Activated CD8-positive, alpha-beta T cell treated with anti-CD3 and anti-CD28 coated beads, Interleukin-2, amount 10 ng/mL, durations not matched to agents 7 days and 5 days (primary cell): ENCODE results near the gene PLIN4. TPM values are rescaled to one million over a fixed set of nuclear protein-coding genes. Genes with fewer than 3 reads are reported as not detected.

Source experiments
- ATAC-seq: fragments of 150-1000 bp; cut with Tn5 transposase; one replicate; pipeline ENCODE4 v1.10.0; 2021; ENCODE audit warnings: moderate library complexity
- CTCF ChIA-PET: fragments of 350-600 bp; sonication (Branson Sonifier 250); formaldehyde crosslinking; loops from one replicate; lab custom pipeline; 2021; ENCODE audit warnings: antibody characterized with exemption; lab: Charles Lee
- POLR2A ChIA-PET: fragments of 350-600 bp; sonication (Branson Sonifier 250); formaldehyde crosslinking; loops from one replicate; lab custom pipeline; 2021; ENCODE audit warnings: antibody characterized with exemption; lab: Charles Lee
- DNase-seq: peaks from one replicate; pipeline ENCODE4 v3.0.0-alpha.2; 2020
- H3K27ac Mint-ChIP-seq: one replicate; pipeline ENCODE4 v1.8.0; 2021; ENCODE audit warnings: mild to moderate bottlenecking, mixed read lengths
- H3K27me3 Mint-ChIP-seq: one replicate; pipeline ENCODE4 v1.8.0; 2021; ENCODE audit warnings: low read depth, mixed read lengths
- H3K36me3 Mint-ChIP-seq: one replicate; pipeline ENCODE4 v1.8.0; 2021; ENCODE audit warnings: low read depth, mixed read lengths
- H3K4me1 Mint-ChIP-seq: one replicate; pipeline ENCODE4 v1.8.0; 2021; ENCODE audit warnings: low read depth, mixed read lengths
- H3K4me3 Mint-ChIP-seq: one replicate; pipeline ENCODE4 v1.8.0; 2021; ENCODE audit warnings: mild to moderate bottlenecking, mixed read lengths
- H3K9me3 Mint-ChIP-seq: one replicate; pipeline ENCODE4 v1.8.0; 2022; ENCODE audit warnings: mixed read lengths; ENCODE audit not compliant: insufficient read depth
- total RNA-seq, 2 experiments: library from RNA; stranded (reverse); gene quantifications; one replicate each; pipeline ENCODE4 v1.2.3, GENCODE V29; 2021

The PLIN4 gene
- total RNA-seq, 2 experiments from 2014 or later = not detected

- no peak for ATAC-seq
- CTCF ChIA-PET = interaction anchor here (1.1 kb wide), 1 partner anchor 25 kb away, joined by 3 read pairs; no protein-coding TSS in a partner anchor
Observed at GRCh38 chr19:4521888-4522242, 3.6 kb upstream of the PLIN4 start.

GRCh38 chr19:4521170-4521887, 3.0 kb upstream of the PLIN4 start:
- Mint-ChIP-seq H3K4me1 (no peaks in the 10 kb centered on the region), H3K4me3 (no peak overlapping the region), H3K36me3 (no peaks in the 10 kb centered on the region), H3K27me3 (no peaks in the 10 kb centered on the region), H3K27ac (no peak overlapping the region), H3K9me3 (no peaks in the 10 kb centered on the region)
- no peak for DNase-seq
- ATAC-seq = no peak
- POLR2A ChIA-PET = no interaction called here
- CTCF ChIA-PET = interaction anchor here (1.1 kb wide), 1 partner anchor 26 kb away, joined by 3 read pairs; no protein-coding TSS in a partner anchor

More at GRCh38 chr19:4521888-4522242, 3.6 kb upstream of the PLIN4 start:
- H3K27ac Mint-ChIP-seq = no peak overlapping the region
- no peak overlapping the region for H3K4me3 Mint-ChIP-seq
- POLR2A ChIA-PET = no interaction called here
- no peaks in the 10 kb centered on the region for H3K4me1 Mint-ChIP-seq
- no peaks in the 10 kb centered on the region for H3K36me3 Mint-ChIP-seq
- H3K9me3 Mint-ChIP-seq = no peaks in the 10 kb centered on the region
- DNase-seq = no peak
- H3K27me3 Mint-ChIP-seq = no peaks in the 10 kb centered on the region

GRCh38 chr19:4519521-4520277, 1.4 kb upstream of the PLIN4 start:
- ATAC-seq (no peak), DNase-seq (no peak)
- ChIA-PET POLR2A (no interaction called here), CTCF (no interaction called here)
- Mint-ChIP-seq H3K9me3 (no peaks in the 10 kb centered on the region), H3K27me3 (no peaks in the 10 kb centered on the region), H3K4me1 (no peaks in the 10 kb centered on the region), H3K4me3 (no peak overlapping the region), H3K36me3 (no peaks in the 10 kb centered on the region), H3K27ac (no peak overlapping the region)

- Mint-ChIP-seq H3K9me3 (no peaks in the 10 kb centered on the region), H3K27me3 (no peaks in the 10 kb centered on the region), H3K4me3 (no peak overlapping the region), H3K36me3 (no peaks in the 10 kb centered on the region), H3K27ac (no peak overlapping the region), H3K4me1 (no peaks in the 10 kb centered on the region)
- ChIA-PET CTCF (no interaction called here), POLR2A (no interaction called here)
- DNase-seq (no peak), ATAC-seq (no peak)
Observed at GRCh38 chr19:4519172-4519496, 848 bp upstream of the PLIN4 start.

- H3K9me3 Mint-ChIP-seq = no peaks in the 10 kb centered on the region
- no peaks in the 10 kb centered on the region for H3K36me3 Mint-ChIP-seq
- no peak overlapping the region for H3K4me3 Mint-ChIP-seq
- CTCF ChIA-PET = no interaction called here
- POLR2A ChIA-PET = no interaction called here
- no peaks in the 10 kb centered on the region for H3K27me3 Mint-ChIP-seq
- no peak for ATAC-seq
- H3K27ac Mint-ChIP-seq = no peak overlapping the region
- no peaks in the 10 kb centered on the region for H3K4me1 Mint-ChIP-seq
- DNase-seq = no peak
Observed at GRCh38 chr19:4517451-4518057, 732 bp downstream of the PLIN4 start.

GRCh38 chr19:4516939-4517300, 1.4 kb downstream of the PLIN4 start:
- H3K4me1 Mint-ChIP-seq = no peaks in the 10 kb centered on the region
- DNase-seq (no peak), ATAC-seq (no peak)
- POLR2A ChIA-PET = no interaction called here
- no peaks in the 10 kb centered on the region for H3K9me3 Mint-ChIP-seq
- no peak overlapping the region for H3K4me3 Mint-ChIP-seq
- no peaks in the 10 kb centered on the region for H3K27me3 Mint-ChIP-seq
- CTCF ChIA-PET = interaction anchor here (0.7 kb wide), 1 partner anchor 8 kb away, joined by 3 read pairs; no protein-coding TSS in a partner anchor
- H3K27ac Mint-ChIP-seq = no peak overlapping the region
- no peaks in the 10 kb centered on the region for H3K36me3 Mint-ChIP-seq

- POLR2A ChIA-PET = no interaction called here
- ATAC-seq = no peak
- no peaks in the 10 kb centered on the region for H3K27me3 Mint-ChIP-seq
- CTCF ChIA-PET = interaction anchor here (0.7 to 1.3 kb wide), 2 partner anchors 9 kb away, joined by 3 to 7 read pairs; no protein-coding TSS in a partner anchor
- no peaks in the 10 kb centered on the region for H3K36me3 Mint-ChIP-seq
- no peaks in the 10 kb centered on the region for H3K4me1 Mint-ChIP-seq
- no peaks in the 10 kb centered on the region for H3K9me3 Mint-ChIP-seq
- no peak for DNase-seq
- H3K4me3 Mint-ChIP-seq = no peak overlapping the region
- no peak overlapping the region for H3K27ac Mint-ChIP-seq
Observed at GRCh38 chr19:4516199-4516938, 1.9 kb downstream of the PLIN4 start.

GRCh38 chr19:4515732-4516131, 2.6 kb downstream of the PLIN4 start:
- CTCF ChIA-PET = interaction anchor here (1.3 kb wide), 1 partner anchor 9 kb away, joined by 7 read pairs; no protein-coding TSS in a partner anchor
- Mint-ChIP-seq H3K9me3 (no peaks in the 10 kb centered on the region), H3K27me3 (no peaks in the 10 kb centered on the region), H3K4me3 (no peak overlapping the region), H3K27ac (no peak overlapping the region), H3K4me1 (no peaks in the 10 kb centered on the region), H3K36me3 (no peaks in the 10 kb centered on the region)
- DNase-seq = no peak
- ATAC-seq = no peak
- POLR2A ChIA-PET = no interaction called here

GRCh38 chr19:4513248-4513647, 5.0 kb downstream of the PLIN4 start:
- no peak overlapping the region for H3K27ac Mint-ChIP-seq
- H3K4me3 Mint-ChIP-seq = no peak overlapping the region
- H3K36me3 Mint-ChIP-seq = no peaks in the 10 kb centered on the region
- H3K4me1 Mint-ChIP-seq = no peaks in the 10 kb centered on the region
- ChIA-PET CTCF (interaction anchor here (0.8 kb wide), 1 partner anchor 10 kb away, joined by 3 read pairs; no protein-coding TSS in a partner anchor), POLR2A (no interaction called here)
- H3K27me3 Mint-ChIP-seq = no peaks in the 10 kb centered on the region
- ATAC-seq (no peak), DNase-seq (no peak)
- H3K9me3 Mint-ChIP-seq = no peaks in the 10 kb centered on the region

GRCh38 chr19:4512070-4512469, 6.2 kb downstream of the PLIN4 start:
- no peak for ATAC-seq
- no peaks in the 10 kb centered on the region for H3K27me3 Mint-ChIP-seq
- POLR2A ChIA-PET = no interaction called here
- CTCF ChIA-PET = no interaction called here
- H3K27ac Mint-ChIP-seq = no peak overlapping the region
- H3K36me3 Mint-ChIP-seq = no peaks in the 10 kb centered on the region
- no peak for DNase-seq
- no peaks in the 10 kb centered on the region for H3K4me1 Mint-ChIP-seq
- H3K9me3 Mint-ChIP-seq = no peaks in the 10 kb centered on the region
- H3K4me3 Mint-ChIP-seq = no peak overlapping the region

GRCh38 chr19:4511300-4512054, 6.8 kb downstream of the PLIN4 start:
- ChIA-PET POLR2A (no interaction called here), CTCF (no interaction called here)
- ATAC-seq (no peak), DNase-seq (no peak)
- no peaks in the 10 kb centered on the region for H3K27me3 Mint-ChIP-seq
- H3K36me3 Mint-ChIP-seq = no peaks in the 10 kb centered on the region
- H3K9me3 Mint-ChIP-seq = no peaks in the 10 kb centered on the region
- H3K27ac Mint-ChIP-seq = no peak overlapping the region
- H3K4me3 Mint-ChIP-seq = no peak overlapping the region
- peaks cover 4% of the 10 kb centered on the region for H3K4me1 Mint-ChIP-seq
